HepG2 (cell line): ENCODE measurements around the gene ATG13. TPM values are rescaled to one million over a fixed set of nuclear protein-coding genes. Genes with fewer than 3 reads are reported as not detected.

Experiments used
- ARNTL ChIP-seq: sonication (generic); formaldehyde crosslinking; IDR thresholded peaks from 2 replicates; pipeline ENCODE4 v1.4.0; 2020; ENCODE audit warnings: mild to moderate bottlenecking, missing genetic modification reagents
- ATF3 ChIP-seq: sonication (generic); formaldehyde crosslinking; IDR thresholded peaks from 2 replicates; pipeline ENCODE4 v1.4.0; 2020; ENCODE audit warnings: missing genetic modification reagents
- FUBP1 ChIP-seq: sonication (generic); formaldehyde crosslinking; IDR thresholded peaks from 2 replicates; pipeline ENCODE4 v1.5.1; 2020; ENCODE audit warnings: missing genetic modification reagents, mild to moderate bottlenecking, borderline replicate concordance
- GATAD1 ChIP-seq: IDR thresholded peaks from 2 replicates; pipeline ENCODE4 v1.6.1; 2016; ENCODE audit warnings: missing genetic modification reagents, missing compliant biosample characterization
- HOXA5 ChIP-seq: sonication (generic); formaldehyde crosslinking; IDR thresholded peaks from 2 replicates; pipeline ENCODE4 v1.4.0; 2020; ENCODE audit warnings: missing genetic modification reagents
- LBX2 ChIP-seq: sonication (generic); formaldehyde crosslinking; IDR thresholded peaks from 2 replicates; pipeline ENCODE4 v1.5.0; 2020; ENCODE audit warnings: missing genetic modification reagents, mild to moderate bottlenecking, borderline replicate concordance
- NAIF1 ChIP-seq: sonication (generic); formaldehyde crosslinking; IDR thresholded peaks from 2 replicates; pipeline ENCODE4 v1.5.0; 2020; ENCODE audit warnings: mild to moderate bottlenecking, missing genetic modification reagents, borderline replicate concordance
- NCOR1 ChIP-seq: fragments of 200-600 bp; sonication (generic); IDR thresholded peaks from 2 replicates; pipeline ENCODE4 v1.7.0; 2017; ENCODE audit warnings: antibody characterized with exemption, low read length, borderline replicate concordance
- RFX3 ChIP-seq: IDR thresholded peaks from 2 replicates; pipeline ENCODE4 v1.6.1; 2016; ENCODE audit warnings: missing biosample characterization, missing genetic modification reagents
- ZFP91 ChIP-seq: sonication (generic); formaldehyde crosslinking; IDR thresholded peaks from 2 replicates; pipeline ENCODE4 v1.9.0; 2022; ENCODE audit warnings: missing genetic modification reagents, mild to moderate bottlenecking, borderline replicate concordance
- ZNF160 ChIP-seq: sonication (generic); formaldehyde crosslinking; IDR thresholded peaks from 2 replicates; pipeline ENCODE4 v1.8.0; 2022; ENCODE audit warnings: mild to moderate bottlenecking, inconsistent platforms, missing genetic modification reagents
- ZNF225 ChIP-seq: sonication (generic); formaldehyde crosslinking; IDR thresholded peaks from 2 replicates; pipeline ENCODE4 v1.4.0; 2020; ENCODE audit warnings: mild to moderate bottlenecking, missing genetic modification reagents
- ZNF230 ChIP-seq: sonication (generic); formaldehyde crosslinking; IDR thresholded peaks from 2 replicates; pipeline ENCODE4 v1.4.0; 2020; ENCODE audit warnings: mild to moderate bottlenecking, missing genetic modification reagents
- ZNF350 ChIP-seq: sonication (generic); formaldehyde crosslinking; IDR thresholded peaks from 2 replicates; pipeline ENCODE4 v1.4.0; 2020; ENCODE audit warnings: mild to moderate bottlenecking, low read depth, missing genetic modification reagents, borderline replicate concordance
- ZNF451 ChIP-seq: sonication (generic); formaldehyde crosslinking; IDR thresholded peaks from 2 replicates; pipeline ENCODE4 v1.5.0; 2020; ENCODE audit warnings: mild to moderate bottlenecking, missing genetic modification reagents
- ZNF549 ChIP-seq: sonication (generic); formaldehyde crosslinking; IDR thresholded peaks from 2 replicates; pipeline ENCODE4 v1.5.0; 2020; ENCODE audit warnings: missing genetic modification reagents
- ZNF574 ChIP-seq: sonication (generic); formaldehyde crosslinking; IDR thresholded peaks from 2 replicates; pipeline ENCODE4 v1.4.0; 2020; ENCODE audit warnings: missing genetic modification reagents
- ZNF589 ChIP-seq: sonication (generic); formaldehyde crosslinking; conservative IDR thresholded peaks from 2 replicates; pipeline ENCODE4 v1.8.0; 2022; ENCODE audit warnings: mild to moderate bottlenecking, moderate library complexity, missing genetic modification reagents
- ZNF619 ChIP-seq: sonication (generic); formaldehyde crosslinking; IDR thresholded peaks from 2 replicates; pipeline ENCODE4 v1.4.0; 2020; ENCODE audit warnings: mild to moderate bottlenecking, missing genetic modification reagents
- ZNF737 ChIP-seq: sonication (generic); formaldehyde crosslinking; IDR thresholded peaks from 2 replicates; pipeline ENCODE4 v1.5.0; 2020; ENCODE audit warnings: missing genetic modification reagents, mild to moderate bottlenecking, borderline replicate concordance
- ZNF761 ChIP-seq: sonication (generic); formaldehyde crosslinking; conservative IDR thresholded peaks from 2 replicates; pipeline ENCODE4 v1.4.0; 2020; ENCODE audit warnings: mild to moderate bottlenecking, missing genetic modification reagents
- ZNF766 ChIP-seq: sonication (generic); formaldehyde crosslinking; IDR thresholded peaks from 2 replicates; pipeline ENCODE4 v1.5.0; 2020; ENCODE audit warnings: missing genetic modification reagents, borderline replicate concordance
- polyA plus RNA-seq, 8 experiments: library from polyadenylated mRNA; depleted of rRNA in 3 of 8; stranded (reverse) in 7 of 8; unstranded in 1 of 8; fragments of >200 nt; fragmentation: Illumina TruSeq in 4 of 8; extraction: Trizol in 4 of 8; gene quantifications; 2 replicates each; pipeline versions ENCODE4 v1.2.1 to v1.2.3, GENCODE V29; 2011 to 2016; ENCODE audit warnings: low read depth in 4 of 8, missing spikeins in 1 of 8, mixed read lengths in 1 of 8; ENCODE audit not compliant: insufficient read depth in 1 of 8
- total RNA-seq, 5 experiments: library from RNA; depleted of rRNA; stranded (reverse); fragments of >200 nt; fragmentation: Illumina TruSeq; extraction: Trizol; gene quantifications; 2 replicates each; pipeline ENCODE4 v1.2.3, GENCODE V29; 2016; ENCODE audit warnings: low read depth in 1 of 5

Gene ATG13
- total and polyA plus RNA-seq, 2 of the 13 experiments (the other 11 are each of a cell fraction or from before 2014, with no cell fraction given), result 55.0 to 77.3 TPM

- TF ChIP-seq NAIF1 (CRISPR knock-in tag) (peak; percentile 50; the same call in 1 of the 2 replicates), ZNF766 (CRISPR knock-in tag) (0 out of 2 replicates have a peak, but pooled peaks have one; percentile 17), ZNF350 (CRISPR knock-in tag) (0 out of 2 replicates have a peak, but pooled peaks have one; percentile 43), ZNF549 (no peak), LBX2 (CRISPR knock-in tag) (0 out of 2 replicates have a peak, but pooled peaks have one; percentile 22), ZNF230 (no peak), ZNF589 (CRISPR knock-in tag) (0 out of 2 replicates have a peak, but pooled peaks have one; percentile 3), ARNTL (peak; percentile 54; the same call in 1 of the 2 replicates), ZNF737 (CRISPR knock-in tag) (0 out of 2 replicates have a peak, but pooled peaks have one; percentile 26), NCOR1 (no peak), RFX3 (no peak), ZNF225 (CRISPR knock-in tag) (peak; percentile 19; the same call in 1 of the 2 replicates), HOXA5 (no peak), ZNF160 (CRISPR knock-in tag) (0 out of 2 replicates have a peak, but pooled peaks have one; percentile 2), ZNF574 (CRISPR knock-in tag) (peak; percentile 12; the same call in 1 of the 2 replicates), ZFP91 (CRISPR knock-in tag) (0 out of 2 replicates have a peak, but pooled peaks have one; percentile 50), ZNF451 (CRISPR knock-in tag) (peak; percentile 69; the same call in 1 of the 2 replicates), ZNF619 (CRISPR knock-in tag) (no peak), ATF3 (CRISPR knock-in tag) (no peak), ZNF761 (no peak; the same call in 1 of the 2 replicates), GATAD1 (CRISPR knock-in tag) (0 out of 2 replicates have a peak, but pooled peaks have one; percentile 6), FUBP1 (CRISPR knock-in tag) (0 out of 2 replicates have a peak, but pooled peaks have one; percentile 75)
Measured at GRCh38 chr11:46719543-46720218, 102.3 kb downstream of the ATG13 start (continued).
